MV-4-11 (cell line): Measurements from ENCODE around the gene ABAT.
A peak's percentile ranks its signal among the peaks of the same experiment; 100 is the strongest.

Experiments
- DNase-seq: peaks from one replicate; lab custom pipeline; 2025; lab: John Stamatoyannopoulos, UW

The ABAT gene

GRCh38 chr16:8818504-8819270, 144.3 kb downstream of the ABAT start:
- peak; percentile 81 for DNase-seq

- DNase-seq, result peak; percentile 53
Measured at GRCh38 chr16:8819411-8820034, 145.1 kb downstream of the ABAT start.

- no peak for DNase-seq
Measured at GRCh38 chr16:8822403-8822802, 148.0 kb downstream of the ABAT start.

- DNase-seq, result no peak
Measured at GRCh38 chr16:8826278-8826879, 152.0 kb downstream of the ABAT start.

DNA sequence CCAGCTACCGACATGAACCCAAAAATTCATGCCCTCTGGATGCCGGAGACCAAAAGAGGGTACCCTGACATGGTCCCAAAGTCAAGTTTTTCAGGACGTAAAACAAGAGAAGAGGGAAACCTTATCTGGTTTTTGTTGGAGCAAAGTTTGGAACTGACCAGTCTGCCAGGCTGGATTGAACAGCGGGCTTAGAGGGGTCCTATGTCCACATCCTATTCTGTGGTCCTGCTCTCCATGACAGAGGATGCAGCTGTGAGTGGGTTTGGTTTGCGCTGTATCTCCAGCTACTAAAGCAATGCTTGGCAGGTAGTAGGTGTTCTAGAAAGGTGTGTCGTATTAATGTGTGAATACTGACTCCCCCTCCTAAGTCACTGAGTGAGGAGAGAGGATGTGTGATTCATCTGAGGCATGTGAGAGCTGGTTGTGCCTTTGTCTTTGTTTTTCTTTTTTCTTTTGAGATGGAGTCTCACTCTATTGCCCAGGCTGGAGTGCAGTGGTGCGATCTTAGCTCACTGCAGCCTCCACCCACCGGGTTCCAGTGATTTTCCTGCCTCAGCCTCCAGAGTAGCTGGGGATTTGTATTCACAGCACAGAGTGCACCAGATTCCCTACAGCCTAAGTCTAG, 154.2 kb downstream of the ABAT start:
- DNase-seq, result no peak

GRCh38 chr16:8831450-8831849, 157.0 kb downstream of the ABAT start:
- no peak for DNase-seq

DNA sequence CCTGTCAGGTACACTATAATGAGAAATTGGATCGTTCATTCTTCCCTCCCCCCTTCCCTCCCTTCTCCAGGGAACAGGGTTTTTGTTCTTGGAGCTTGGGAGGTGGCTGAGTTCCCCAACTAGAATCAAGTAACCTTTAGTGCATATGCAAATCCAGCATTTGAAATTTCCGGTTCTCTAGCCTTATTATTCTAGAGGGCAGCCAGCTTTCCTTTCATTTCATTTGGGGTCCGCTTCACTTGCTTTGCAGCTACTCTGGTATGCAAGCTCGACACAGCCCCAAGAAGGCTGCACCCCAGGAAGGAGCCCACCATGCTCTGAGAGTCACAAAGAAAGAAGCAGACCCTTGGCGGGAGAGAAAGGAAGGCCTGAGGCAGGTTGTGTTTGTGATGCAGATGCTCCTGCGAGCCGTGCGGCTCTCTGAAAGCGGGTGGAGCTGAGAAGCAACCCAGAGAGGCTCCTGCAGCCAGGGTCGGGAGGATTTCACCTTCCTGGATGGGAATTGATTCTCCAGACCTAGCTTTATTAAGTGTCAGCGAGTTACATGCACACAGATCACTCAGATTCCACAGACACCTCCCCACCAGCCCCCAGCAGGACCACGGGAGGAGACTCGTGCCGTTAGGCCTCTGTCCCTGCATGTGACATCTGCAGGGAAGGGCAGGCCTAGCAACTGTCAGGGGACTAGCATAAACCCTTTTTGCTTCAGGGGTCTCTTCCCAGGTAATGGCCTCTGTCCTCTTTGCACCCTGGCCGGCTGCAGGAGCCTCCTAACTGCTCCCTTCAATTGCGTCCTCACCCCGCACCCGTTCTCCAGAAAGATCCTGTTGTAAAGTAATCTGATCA, 157.7 kb downstream of the ABAT start:
- no peak for DNase-seq

DNA sequence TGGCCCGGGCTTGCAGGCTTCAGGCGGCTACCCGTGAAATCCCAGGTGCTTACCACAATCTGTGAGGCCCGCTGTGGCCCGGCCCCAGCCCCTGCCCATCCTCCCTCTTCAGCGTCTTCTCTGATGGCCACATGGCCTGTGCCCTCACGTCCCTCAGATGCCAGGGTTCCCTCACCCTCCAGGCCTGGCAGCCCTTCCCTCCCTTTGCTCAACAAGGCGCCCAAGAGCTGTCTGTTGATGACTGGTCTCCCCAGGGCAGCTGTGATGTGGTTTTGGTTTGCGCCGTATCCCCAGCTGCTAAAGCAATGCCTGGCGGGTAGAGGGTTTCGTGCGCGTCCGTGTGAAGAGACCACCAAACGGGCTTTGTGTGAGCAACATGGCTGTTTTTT, 158.3 kb downstream of the ABAT start:
- peak; percentile 72 for DNase-seq
